BLaER1 (cell line): ENCODE measurements around the gene AUTS2.
A peak's percentile ranks its signal among the peaks of the same experiment; 100 is the strongest.

Experiments used
- H3K27ac ChIP-seq: shearing (Covaris generic); formaldehyde crosslinking; 2 replicates; pipeline ENCODE4 v1.8.1; 2022
- H3K27me3 ChIP-seq: shearing (Covaris generic); formaldehyde crosslinking; 2 replicates; pipeline ENCODE4 v1.8.1; 2022
- H3K36me3 ChIP-seq: shearing (Covaris generic); formaldehyde crosslinking; 2 replicates; pipeline ENCODE4 v1.8.1; 2022
- H3K4me1 ChIP-seq: shearing (Covaris generic); formaldehyde crosslinking; 2 replicates; pipeline ENCODE4 v1.8.1; 2022
- H3K4me2 ChIP-seq: shearing (Covaris generic); formaldehyde crosslinking; 2 replicates; pipeline ENCODE4 v1.8.1; 2022
- H3K4me3 ChIP-seq: shearing (Covaris generic); formaldehyde crosslinking; 2 replicates; pipeline ENCODE4 v1.8.1; 2022
- H3K9ac ChIP-seq: shearing (Covaris generic); formaldehyde crosslinking; 2 replicates; pipeline ENCODE4 v1.8.1; 2022
- H3K9me3 ChIP-seq: shearing (Covaris generic); formaldehyde crosslinking; 2 replicates; pipeline ENCODE4 v1.8.1; 2022
- H4K20me1 ChIP-seq: shearing (Covaris generic); formaldehyde crosslinking; 2 replicates; pipeline ENCODE4 v1.8.1; 2022
- Cebpa-rat ChIP-seq: shearing (Covaris generic); IDR thresholded peaks from 2 replicates; pipeline ENCODE4 v1.8.1; 2022

The AUTS2 gene

DNA sequence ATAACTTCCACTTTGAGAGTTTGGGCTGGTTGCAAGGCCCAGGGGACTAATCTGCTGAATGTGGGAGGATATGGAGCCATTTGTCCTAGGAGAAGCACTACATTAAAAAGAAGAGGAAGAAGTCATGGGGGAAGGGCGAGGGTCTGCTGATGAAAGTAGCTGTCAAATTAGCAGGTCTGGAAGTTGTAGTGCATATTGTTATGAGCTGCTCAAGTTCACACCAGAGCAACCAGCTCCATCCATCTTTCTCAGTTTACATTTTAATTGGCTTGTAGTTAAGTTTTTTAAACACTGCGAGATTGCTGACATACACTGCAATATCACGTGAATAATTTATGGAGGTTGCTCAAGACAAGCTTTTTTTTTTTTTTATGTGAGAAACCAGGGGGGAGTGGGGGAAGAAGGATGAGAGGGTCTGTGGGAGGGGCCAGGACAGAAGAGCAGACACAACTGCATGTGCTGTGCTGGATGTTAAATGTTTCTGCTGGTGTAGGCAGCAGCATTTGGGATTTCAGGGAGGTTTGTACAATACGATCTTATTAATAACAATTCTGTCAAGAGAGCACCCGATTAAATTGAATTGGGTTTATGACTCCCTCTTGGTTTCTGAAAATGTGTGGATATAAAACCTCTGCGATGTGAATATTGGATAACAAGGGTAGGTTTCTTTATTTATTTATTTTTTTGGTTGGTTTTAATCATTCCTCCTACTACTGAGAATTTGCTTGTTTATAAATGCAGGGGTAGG lies 774.7 kb downstream of the AUTS2 start:
- Histone ChIP-seq H3K27ac (no peak overlapping the region), H3K36me3 (no peaks in the 10 kb centered on the region), H4K20me1 (no peaks in the 10 kb centered on the region), H3K9ac (no peak overlapping the region), H3K27me3 (no peaks in the 10 kb centered on the region), H3K4me3 (no peak overlapping the region), H3K9me3 (no peaks in the 10 kb centered on the region), H3K4me2 (peak overlapping the region; percentile 31), H3K4me1 (peaks cover 25% of the 10 kb centered on the region)
- no peak for TF ChIP-seq Cebpa-rat

DNA sequence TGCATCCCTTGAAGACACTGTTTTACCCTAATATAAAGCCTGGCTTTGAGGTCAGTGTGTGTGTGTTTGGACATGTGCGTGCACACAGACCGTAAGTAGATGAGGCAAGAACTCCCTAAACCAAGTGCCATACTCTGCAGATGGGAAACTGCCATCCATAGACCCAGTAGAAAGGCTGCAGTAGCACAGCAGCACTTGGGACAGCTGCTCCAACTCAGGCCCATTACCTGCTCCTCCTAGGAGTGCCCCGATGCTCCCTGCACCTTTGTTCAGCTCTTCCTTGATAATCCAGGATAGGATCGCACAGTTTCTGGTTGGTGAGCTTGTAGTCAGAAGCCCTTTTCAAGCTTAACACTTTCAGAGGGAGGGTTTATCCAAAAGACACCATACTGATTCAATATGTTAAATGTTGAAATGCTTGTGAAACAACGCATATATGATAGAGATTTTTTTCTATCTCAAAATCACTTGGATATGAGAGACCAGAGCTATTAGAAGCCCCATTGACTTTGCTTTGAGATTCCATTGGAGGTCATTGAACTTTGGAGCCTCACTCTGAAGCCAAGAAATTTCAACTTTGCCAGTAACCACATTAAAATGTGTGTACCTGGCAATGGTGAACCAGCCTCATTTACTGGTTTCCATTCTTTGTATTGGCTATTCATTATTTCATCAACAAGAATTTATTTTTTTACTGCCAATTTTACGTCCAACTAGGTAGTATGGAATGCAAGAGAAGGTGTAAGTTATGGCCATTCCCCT lies 776.7 kb downstream of the AUTS2 start:
- no peak for TF ChIP-seq Cebpa-rat
- Histone ChIP-seq H3K4me1 (peaks cover 25% of the 10 kb centered on the region), H3K9me3 (no peaks in the 10 kb centered on the region)

DNA sequence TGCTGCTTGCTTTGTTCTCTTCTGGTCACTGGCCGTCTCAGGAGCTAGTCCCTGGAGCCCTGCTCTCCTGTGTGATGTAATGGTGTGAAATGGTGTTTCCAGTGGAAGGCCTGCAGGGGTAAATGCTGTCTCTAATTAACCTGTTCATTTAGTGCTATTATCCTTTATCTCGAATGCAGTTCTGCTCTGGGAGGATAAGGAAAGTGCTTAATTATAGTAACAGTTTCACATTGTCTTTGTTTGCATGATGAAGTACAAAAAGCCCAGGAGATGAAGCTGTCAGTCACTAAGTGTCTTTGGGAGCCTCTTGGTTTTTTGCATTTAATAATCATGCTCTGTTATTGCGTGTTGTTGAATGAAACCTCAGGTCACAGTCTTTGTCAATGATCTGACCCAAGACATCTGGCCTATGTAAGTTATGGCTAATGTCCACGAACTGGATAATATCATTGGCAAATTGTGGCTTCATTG lies 778.3 kb downstream of the AUTS2 start:
- H3K4me1 ChIP-seq: peaks cover 25% of the 10 kb centered on the region
- H3K4me3 ChIP-seq: no peak overlapping the region
- no peaks in the 10 kb centered on the region for H4K20me1 ChIP-seq
- H3K9me3 ChIP-seq: no peaks in the 10 kb centered on the region
- 0 out of 2 replicates have a peak, but pooled peaks cover 6% of the 10 kb centered on the region for H3K36me3 ChIP-seq
- no peak overlapping the region for H3K27ac ChIP-seq
- H3K27me3 ChIP-seq: no peaks in the 10 kb centered on the region
- H3K9ac ChIP-seq: no peak overlapping the region
- no peak for TF ChIP-seq Cebpa-rat
- no peak overlapping the region for H3K4me2 ChIP-seq

More for the DNA sequence above, 776.7 kb downstream of the AUTS2 start:
- H3K4me3 ChIP-seq: no peak overlapping the region
- H3K4me2 ChIP-seq: no peak overlapping the region
- no peaks in the 10 kb centered on the region for H3K36me3 ChIP-seq
- no peaks in the 10 kb centered on the region for H4K20me1 ChIP-seq
- H3K27me3 ChIP-seq: no peaks in the 10 kb centered on the region
- no peak overlapping the region for H3K9ac ChIP-seq
- H3K27ac ChIP-seq: no peak overlapping the region

DNA sequence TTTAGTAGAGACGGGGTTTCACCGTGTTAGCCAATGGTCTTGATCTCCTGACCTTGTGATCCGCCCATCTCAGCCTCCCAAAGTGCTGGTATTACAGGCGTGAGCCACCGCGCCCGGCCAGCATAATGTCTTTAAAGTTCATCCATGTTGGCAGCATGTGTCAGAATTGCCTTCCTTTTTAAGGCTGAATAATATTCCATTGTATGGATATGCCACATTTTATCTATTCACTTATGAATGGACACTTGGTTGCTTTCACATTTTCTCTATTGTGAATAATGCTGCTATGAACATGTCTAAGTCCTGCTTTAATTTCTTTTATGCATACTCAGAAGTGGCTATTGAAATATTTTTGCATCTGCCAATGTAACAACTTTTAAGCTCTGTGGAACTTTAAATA lies 779.7 kb downstream of the AUTS2 start:
- H4K20me1 ChIP-seq: no peaks in the 10 kb centered on the region
- no peak overlapping the region for H3K4me3 ChIP-seq
- H3K9me3 ChIP-seq: no peaks in the 10 kb centered on the region
- no peaks in the 10 kb centered on the region for H3K27me3 ChIP-seq
- 0 out of 2 replicates have a peak, but pooled peaks cover 6% of the 10 kb centered on the region for H3K36me3 ChIP-seq
- H3K9ac ChIP-seq: no peak overlapping the region
- TF ChIP-seq Cebpa-rat: no peak
- no peak overlapping the region for H3K27ac ChIP-seq
- no peak overlapping the region for H3K4me2 ChIP-seq
- H3K4me1 ChIP-seq: peaks cover 11% of the 10 kb centered on the region

DNA sequence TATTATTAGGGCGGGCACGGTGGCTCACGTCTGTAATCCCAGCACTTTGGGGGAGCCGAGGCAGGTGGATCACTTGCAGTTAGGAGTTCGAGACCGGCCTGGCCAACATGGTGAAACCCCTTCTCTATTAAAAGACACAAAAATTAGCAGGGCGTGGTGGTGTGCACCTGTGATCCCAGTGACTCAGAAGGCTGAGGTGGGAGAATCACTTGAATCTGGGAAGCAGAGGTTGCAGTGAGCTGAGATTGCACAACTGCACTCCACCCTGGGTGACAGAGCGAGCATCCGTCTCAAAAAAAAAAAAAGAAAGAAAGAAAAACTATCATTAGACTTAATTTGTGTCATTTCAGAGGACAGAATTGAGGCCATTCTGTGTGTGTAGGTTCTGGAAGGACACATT lies 780.9 kb downstream of the AUTS2 start:
- H3K4me3 ChIP-seq: no peak overlapping the region
- H3K36me3 ChIP-seq: peaks cover 7% of the 10 kb centered on the region; the same call in 1 of the 2 replicates
- H3K4me1 ChIP-seq: peaks cover 9% of the 10 kb centered on the region; the same call in 1 of the 2 replicates
- TF ChIP-seq Cebpa-rat: no peak
- no peak overlapping the region for H3K9ac ChIP-seq
- H3K27me3 ChIP-seq: no peaks in the 10 kb centered on the region
- H3K27ac ChIP-seq: no peak overlapping the region
- H3K4me2 ChIP-seq: no peak overlapping the region
- H4K20me1 ChIP-seq: no peaks in the 10 kb centered on the region
- H3K9me3 ChIP-seq: no peaks in the 10 kb centered on the region; the same call in 1 of the 2 replicates

DNA sequence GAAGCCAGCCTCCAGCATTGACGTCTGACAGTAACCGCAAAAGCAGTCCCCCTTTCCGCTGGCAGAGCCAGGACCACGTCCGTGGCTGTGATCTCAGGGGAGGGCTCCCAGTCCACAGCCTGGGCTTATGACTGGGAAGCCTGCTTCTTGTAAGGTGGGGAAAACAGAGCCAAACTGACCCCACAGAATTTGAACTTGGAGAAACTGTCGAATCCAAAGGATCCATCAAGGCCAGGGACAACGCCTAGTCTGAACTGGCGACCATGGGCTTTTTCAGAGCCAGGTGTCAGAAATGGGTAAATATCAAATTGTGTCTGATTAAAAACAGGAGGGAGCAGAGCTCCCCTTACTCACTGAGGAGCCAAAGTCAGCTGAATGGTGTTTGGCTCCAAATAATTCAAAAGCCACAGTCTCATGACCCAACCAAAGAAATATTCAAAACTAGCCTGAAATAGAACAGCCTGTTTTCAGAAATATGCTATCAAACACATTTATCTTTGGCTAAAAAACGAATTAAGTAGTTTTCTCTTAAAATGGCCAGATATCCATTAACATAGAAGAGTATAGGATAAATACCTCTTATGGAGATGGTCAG lies 782.2 kb downstream of the AUTS2 start:
- Histone ChIP-seq H3K4me3 (no peak overlapping the region), H4K20me1 (no peaks in the 10 kb centered on the region)

DNA sequence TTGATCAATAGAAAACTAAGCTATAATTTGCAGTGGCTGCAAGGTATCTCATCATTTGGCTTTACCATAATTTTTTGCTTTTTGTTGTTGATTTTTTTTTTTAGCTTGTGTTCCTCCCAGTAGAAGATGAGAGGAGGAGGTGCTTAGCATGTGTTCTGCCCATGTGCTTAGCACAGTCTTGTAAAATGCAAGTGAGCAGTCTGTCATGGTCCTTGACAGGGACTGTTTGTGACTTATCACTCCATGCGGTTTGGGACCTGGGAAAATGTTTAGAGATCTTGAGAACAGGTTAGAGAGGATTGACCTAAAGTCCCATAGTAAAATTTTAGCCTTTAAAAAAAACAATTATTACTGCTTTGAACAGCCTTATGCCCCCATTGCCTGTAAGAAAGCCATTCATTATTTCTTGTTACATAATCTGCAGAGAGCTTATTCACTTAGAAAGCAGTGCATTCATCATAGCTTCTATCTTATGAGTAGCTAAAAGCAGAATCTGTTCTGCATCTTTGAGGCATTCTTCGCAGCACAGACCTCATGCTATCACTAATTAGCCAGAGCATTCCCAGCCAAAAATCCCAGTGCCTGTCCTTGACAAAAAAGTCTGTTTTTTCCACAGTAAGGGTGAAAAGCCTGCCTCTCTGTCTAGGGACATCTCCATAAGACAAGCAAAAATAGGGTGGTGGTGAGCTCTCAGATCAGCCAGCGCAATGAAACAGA lies 784.9 kb downstream of the AUTS2 start:
- H3K4me3 ChIP-seq: no peak overlapping the region
- no peak overlapping the region for H3K27ac ChIP-seq
- H3K36me3 ChIP-seq: peaks cover 10% of the 10 kb centered on the region; the same call in 1 of the 2 replicates
- no peak overlapping the region for H3K4me2 ChIP-seq
- no peaks in the 10 kb centered on the region for H3K27me3 ChIP-seq
- no peak for TF ChIP-seq Cebpa-rat
- H4K20me1 ChIP-seq: no peaks in the 10 kb centered on the region
- H3K4me1 ChIP-seq: no peaks in the 10 kb centered on the region
- H3K9ac ChIP-seq: no peak overlapping the region
- H3K9me3 ChIP-seq: no peaks in the 10 kb centered on the region; the same call in 1 of the 2 replicates

More for the DNA sequence above, 782.2 kb downstream of the AUTS2 start:
- Histone ChIP-seq H3K4me1 (peaks cover 9% of the 10 kb centered on the region; the same call in 1 of the 2 replicates), H3K4me2 (no peak overlapping the region), H3K9me3 (no peaks in the 10 kb centered on the region; the same call in 1 of the 2 replicates), H3K9ac (no peak overlapping the region), H3K36me3 (peaks cover 10% of the 10 kb centered on the region; the same call in 1 of the 2 replicates), H3K27me3 (no peaks in the 10 kb centered on the region), H3K27ac (no peak overlapping the region)
- TF ChIP-seq Cebpa-rat: no peak

DNA sequence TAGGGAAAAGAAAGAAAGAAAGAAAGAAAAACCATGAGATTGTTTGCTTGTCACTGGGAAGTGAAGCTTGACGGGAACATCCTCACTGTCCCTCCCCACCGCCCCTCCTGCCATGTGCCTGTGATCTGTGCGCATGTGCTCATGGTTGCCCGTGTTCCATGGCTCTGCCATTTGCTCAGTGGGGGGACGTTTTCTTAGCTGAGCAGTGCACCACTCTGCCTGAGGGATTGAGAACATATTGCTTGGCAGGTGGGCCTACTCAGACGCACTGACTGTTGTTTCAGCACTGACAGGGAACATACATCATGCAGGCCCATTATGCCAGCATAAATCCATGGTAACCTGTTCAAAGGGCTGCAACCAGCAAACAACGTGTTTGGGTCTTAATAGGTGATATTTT lies 785.7 kb downstream of the AUTS2 start:
- Histone ChIP-seq H3K4me1 (no peaks in the 10 kb centered on the region), H3K27me3 (no peaks in the 10 kb centered on the region), H3K9ac (no peak overlapping the region), H3K4me2 (no peak overlapping the region), H3K4me3 (no peak overlapping the region), H4K20me1 (no peaks in the 10 kb centered on the region), H3K27ac (no peak overlapping the region), H3K36me3 (peaks cover 10% of the 10 kb centered on the region; the same call in 1 of the 2 replicates), H3K9me3 (no peaks in the 10 kb centered on the region; the same call in 1 of the 2 replicates)
- no peak for TF ChIP-seq Cebpa-rat

DNA sequence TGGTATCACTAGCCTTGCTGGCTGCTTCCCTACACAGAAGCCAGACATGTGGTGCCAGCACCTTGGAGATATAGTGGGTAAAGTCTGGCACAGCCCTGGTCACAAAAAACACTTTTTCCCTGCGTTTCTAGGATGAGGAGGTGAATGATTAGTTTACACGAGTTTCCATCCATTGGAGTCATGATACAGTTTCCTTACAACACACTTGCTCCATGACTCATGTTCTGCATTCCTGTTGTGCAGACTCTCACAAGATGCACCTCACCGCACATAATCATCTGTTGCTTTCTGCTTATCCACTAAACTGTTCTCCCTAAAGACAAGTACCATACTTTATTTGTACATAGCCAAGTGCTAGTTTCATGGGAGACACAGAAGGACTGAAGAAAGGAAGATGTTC lies 786.6 kb downstream of the AUTS2 start:
- no peaks in the 10 kb centered on the region; the same call in 1 of the 2 replicates for H3K9me3 ChIP-seq
- H4K20me1 ChIP-seq: no peaks in the 10 kb centered on the region
- no peaks in the 10 kb centered on the region for H3K4me1 ChIP-seq
- H3K9ac ChIP-seq: no peak overlapping the region
- H3K36me3 ChIP-seq: peaks cover 16% of the 10 kb centered on the region; the same call in 1 of the 2 replicates
- no peaks in the 10 kb centered on the region for H3K27me3 ChIP-seq
- no peak overlapping the region for H3K4me3 ChIP-seq
- no peak overlapping the region for H3K27ac ChIP-seq
- no peak overlapping the region for H3K4me2 ChIP-seq
- no peak for TF ChIP-seq Cebpa-rat
